Measurements from ENCODE around the gene RAB44.

DNA sequence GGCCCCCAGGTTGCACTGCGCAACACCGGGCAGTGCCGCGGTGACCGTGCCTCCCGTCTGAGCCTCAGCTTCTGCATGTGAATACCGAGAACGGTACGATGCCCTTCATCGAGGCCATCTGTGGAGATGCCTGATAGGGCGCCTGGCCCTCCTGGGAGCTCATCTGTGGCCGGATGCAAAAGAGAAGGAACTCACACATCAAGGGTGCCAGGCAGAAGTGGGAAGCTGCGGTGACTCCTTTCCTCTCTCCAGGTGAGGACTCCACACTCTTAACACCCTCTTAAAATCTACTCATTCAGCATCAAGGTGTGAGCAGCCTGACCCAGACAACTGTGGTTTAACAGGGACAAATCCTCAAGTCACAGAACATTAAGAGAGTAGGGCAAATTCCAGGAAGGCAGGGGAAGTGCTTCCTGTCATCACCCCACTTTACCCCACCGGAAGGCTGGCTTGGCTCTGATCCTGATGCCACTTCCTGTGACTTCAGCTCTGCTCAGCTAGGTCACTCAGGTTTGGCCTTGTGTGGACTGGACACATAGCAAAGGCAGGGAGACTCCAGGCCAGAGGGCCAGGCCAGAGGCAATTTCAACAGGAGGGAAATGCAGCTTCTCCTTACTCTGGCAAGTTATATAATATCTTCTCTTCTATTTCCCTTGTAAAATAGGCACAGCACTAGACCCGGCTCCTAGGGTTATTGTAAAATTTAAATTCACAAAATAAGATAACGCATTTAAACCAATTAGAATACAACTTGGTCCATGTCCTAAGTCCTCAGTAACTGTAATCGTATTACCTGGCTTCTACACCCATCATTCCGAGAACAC lies 72.3 kb downstream of the RAB44 start:
- TF ChIP-seq POLR2AphosphoS5 (IDR thresholded peaks at IDR 0.05; ENCODE audit: borderline replicate concordance, low read depth, low read length) (no peak), EZH2 (IDR thresholded peaks at IDR 0.05) (no peak), FOXP2 (optimal IDR thresholded peaks at IDR 0.05; ENCODE audit: control extremely low read depth, extremely low read length, insufficient read depth) (no peak)

Data from SK-N-MC (cell line).